NCI-H1092 (cell line): Measurements from ENCODE around the gene PTGER2.

Source experiments
- DNase-seq: peaks from one replicate; lab custom pipeline; 2025; lab: John Stamatoyannopoulos, UW

PTGER2 gene

GRCh38 chr14:52305014-52305413, 9.1 kb upstream of the PTGER2 start:
- DNase-seq: no peak

- DNase-seq: no peak
These were observed 6.7 kb upstream of the PTGER2 start for GRCh38 chr14:52307376-52307775.

GRCh38 chr14:52307905-52308304, 6.2 kb upstream of the PTGER2 start:
- DNase-seq: no peak

GRCh38 chr14:52310541-52310940, 3.6 kb upstream of the PTGER2 start:
- DNase-seq: no peak

- no peak for DNase-seq
These were observed 1.2 kb upstream of the PTGER2 start for GRCh38 chr14:52312931-52313355.

GRCh38 chr14:52313462-52313861, 650 bp upstream of the PTGER2 start:
- no peak for DNase-seq

- DNase-seq: no peak
These were observed 663 bp downstream of the PTGER2 start for GRCh38 chr14:52314595-52315354.

GRCh38 chr14:52315355-52315718, 1.2 kb downstream of the PTGER2 start:
- DNase-seq: no peak

- no peak for DNase-seq
These were observed 4.0 kb downstream of the PTGER2 start for GRCh38 chr14:52318062-52318461.

- no peak for DNase-seq
These were observed 4.9 kb downstream of the PTGER2 start for GRCh38 chr14:52318826-52319645.

GRCh38 chr14:52319919-52320318, 5.8 kb downstream of the PTGER2 start:
- DNase-seq: no peak

- DNase-seq: no peak
These were observed 11.0 kb downstream of the PTGER2 start for GRCh38 chr14:52325126-52325525.

GRCh38 chr14:52325630-52326029, 11.5 kb downstream of the PTGER2 start:
- no peak for DNase-seq

- no peak for DNase-seq
These were observed 13.5 kb downstream of the PTGER2 start for GRCh38 chr14:52327374-52328226.

- no peak for DNase-seq
These were observed 14.2 kb downstream of the PTGER2 start for GRCh38 chr14:52328276-52328675.

GRCh38 chr14:52329678-52330369, 15.7 kb downstream of the PTGER2 start:
- no peak for DNase-seq

- no peak for DNase-seq
These were observed 18.2 kb downstream of the PTGER2 start for GRCh38 chr14:52332269-52332668.

- DNase-seq: no peak
These were observed 19.0 kb downstream of the PTGER2 start for GRCh38 chr14:52333108-52333507.

- no peak for DNase-seq
These were observed 19.9 kb downstream of the PTGER2 start for GRCh38 chr14:52333823-52334657.

GRCh38 chr14:52336241-52336640, 22.1 kb downstream of the PTGER2 start:
- DNase-seq: no peak
